Activated T-helper 2 cell treated with anti-CD3 and anti-CD28 coated beads, Interferon-gamma antibody, Interleukin-2, Interleukin-4, amounts not matched to agents 10 μg/mL and 5 μg/mL and 100 μg/mL, durations not matched to agents 14 hours and 24 hours and 36 hours (primary cell): ENCODE measurements around the gene NAT16. TPM values are rescaled to one million over a fixed set of nuclear protein-coding genes. Genes with fewer than 3 reads are reported as not detected.
A peak's percentile ranks its signal among the peaks of the same experiment; 100 is the strongest.

ENCODE experiments used
- DNase-seq: peaks from one replicate; pipeline ENCODE4 v3.0.0; 2021; ENCODE audit warnings: low spot score
- H3K27ac Mint-ChIP-seq: one replicate; pipeline ENCODE4 v1.8.0; 2021; ENCODE audit warnings: mixed read lengths
- H3K27me3 Mint-ChIP-seq: one replicate; pipeline ENCODE4 v1.8.0; 2021; ENCODE audit warnings: low read depth, mixed read lengths
- H3K36me3 Mint-ChIP-seq: one replicate; pipeline ENCODE4 v1.8.0; 2021; ENCODE audit warnings: low read depth, mixed read lengths
- H3K4me1 Mint-ChIP-seq: one replicate; pipeline ENCODE4 v1.8.0; 2021; ENCODE audit warnings: low read depth, mixed read lengths
- H3K4me3 Mint-ChIP-seq: one replicate; pipeline ENCODE4 v1.8.0; 2021; ENCODE audit warnings: low read depth, mild to moderate bottlenecking, moderate library complexity, mixed read lengths
- H3K9me3 Mint-ChIP-seq: one replicate; pipeline ENCODE4 v1.8.0; 2021; ENCODE audit warnings: mixed read lengths
- intact Hi-C: fragments of 100-400 bp; cut with micrococcal nuclease; formaldehyde crosslinking; loops from one replicate; pipeline ENCODE4 v1.15.1; 2023
- total RNA-seq: library from RNA; stranded (reverse); gene quantifications from 2 replicates; pipeline ENCODE4 v1.2.3, GENCODE V29; 2022

Gene NAT16
- total RNA-seq, 1 donor from 2014 or later, result not detected

- Mint-ChIP-seq H3K4me3 (no peak overlapping the region), H3K4me1 (peaks cover 4% of the 10 kb centered on the region), H3K27me3 (peaks cover 30% of the 10 kb centered on the region), H3K9me3 (no peaks in the 10 kb centered on the region), H3K36me3 (no peaks in the 10 kb centered on the region), H3K27ac (no peak overlapping the region)
- intact Hi-C loops, result no loop called here
- DNase-seq, result no peak
Observed at GRCh38 chr7:101198476-101198875, 18.4 kb upstream of the NAT16 start.

- no peak for DNase-seq
- H3K9me3 Mint-ChIP-seq, result no peaks in the 10 kb centered on the region
- peaks cover 28% of the 10 kb centered on the region for H3K27me3 Mint-ChIP-seq
- no peaks in the 10 kb centered on the region for H3K36me3 Mint-ChIP-seq
- H3K4me3 Mint-ChIP-seq, result no peak overlapping the region
- H3K4me1 Mint-ChIP-seq, result peaks cover 4% of the 10 kb centered on the region
- H3K27ac Mint-ChIP-seq, result no peak overlapping the region
- intact Hi-C loops, result no loop called here
Observed at GRCh38 chr7:101197991-101198390, 17.9 kb upstream of the NAT16 start.

GRCh38 chr7:101195884-101196283, 15.8 kb upstream of the NAT16 start:
- Mint-ChIP-seq H3K9me3 (no peaks in the 10 kb centered on the region), H3K4me3 (no peak overlapping the region), H3K27me3 (peaks cover 16% of the 10 kb centered on the region), H3K4me1 (peaks cover 5% of the 10 kb centered on the region), H3K36me3 (no peaks in the 10 kb centered on the region), H3K27ac (no peak overlapping the region)
- intact Hi-C loops, result no loop called here
- no peak for DNase-seq

- H3K36me3 Mint-ChIP-seq, result no peaks in the 10 kb centered on the region
- H3K27me3 Mint-ChIP-seq, result peaks cover 8% of the 10 kb centered on the region
- DNase-seq, result no peak
- H3K4me3 Mint-ChIP-seq, result no peak overlapping the region
- H3K27ac Mint-ChIP-seq, result no peak overlapping the region
- H3K9me3 Mint-ChIP-seq, result no peaks in the 10 kb centered on the region
- intact Hi-C loops, result no loop called here
- H3K4me1 Mint-ChIP-seq, result peaks cover 2% of the 10 kb centered on the region
Observed at GRCh38 chr7:101189109-101189508, 9.0 kb upstream of the NAT16 start.

- H3K4me1 Mint-ChIP-seq, result peaks cover 5% of the 10 kb centered on the region
- no peaks in the 10 kb centered on the region for H3K9me3 Mint-ChIP-seq
- intact Hi-C loops, result no loop called here
- no peak overlapping the region for H3K4me3 Mint-ChIP-seq
- H3K27me3 Mint-ChIP-seq, result peaks cover 14% of the 10 kb centered on the region
- no peaks in the 10 kb centered on the region for H3K36me3 Mint-ChIP-seq
- DNase-seq, result no peak
- H3K27ac Mint-ChIP-seq, result no peak overlapping the region
Observed at GRCh38 chr7:101186844-101187428, 6.8 kb upstream of the NAT16 start.

GRCh38 chr7:101186194-101186593, 6.1 kb upstream of the NAT16 start:
- no peak overlapping the region for H3K27ac Mint-ChIP-seq
- H3K4me1 Mint-ChIP-seq, result peaks cover 5% of the 10 kb centered on the region
- intact Hi-C loops, result no loop called here
- H3K36me3 Mint-ChIP-seq, result no peaks in the 10 kb centered on the region
- no peak for DNase-seq
- H3K27me3 Mint-ChIP-seq, result peaks cover 16% of the 10 kb centered on the region
- H3K4me3 Mint-ChIP-seq, result no peak overlapping the region
- no peaks in the 10 kb centered on the region for H3K9me3 Mint-ChIP-seq

- intact Hi-C loops, result no loop called here
Observed at GRCh38 chr7:101185258-101185839, 5.3 kb upstream of the NAT16 start.

GRCh38 chr7:101179713-101180112, 380 bp downstream of the NAT16 start:
- intact Hi-C loops, result loop anchor here (2.0 kb wide), 1 partner anchor 15 kb away; the partner anchor contains the start of gene VGF
- DNase-seq, result no peak

More at GRCh38 chr7:101185258-101185839, 5.3 kb upstream of the NAT16 start:
- Mint-ChIP-seq H3K9me3 (no peaks in the 10 kb centered on the region), H3K4me1 (peaks cover 5% of the 10 kb centered on the region), H3K4me3 (no peak overlapping the region), H3K36me3 (no peaks in the 10 kb centered on the region), H3K27me3 (peaks cover 25% of the 10 kb centered on the region), H3K27ac (no peak overlapping the region)
- no peak for DNase-seq

GRCh38 chr7:101179117-101179516, 976 bp downstream of the NAT16 start:
- no peak for DNase-seq
- Mint-ChIP-seq H3K4me3 (no peak overlapping the region), H3K27me3 (peaks cover 69% of the 10 kb centered on the region), H3K36me3 (no peaks in the 10 kb centered on the region), H3K4me1 (peaks cover 6% of the 10 kb centered on the region), H3K9me3 (no peaks in the 10 kb centered on the region), H3K27ac (no peak overlapping the region)
- intact Hi-C loops, result loop anchor here (2.0 kb wide), 1 partner anchor 14 kb away; the partner anchor contains the start of gene VGF

More at GRCh38 chr7:101179713-101180112, 380 bp downstream of the NAT16 start:
- Mint-ChIP-seq H3K36me3 (no peaks in the 10 kb centered on the region), H3K4me1 (peaks cover 5% of the 10 kb centered on the region), H3K27ac (no peak overlapping the region), H3K27me3 (peaks cover 67% of the 10 kb centered on the region), H3K9me3 (no peaks in the 10 kb centered on the region), H3K4me3 (no peak overlapping the region)

GRCh38 chr7:101177644-101178043, 2.4 kb downstream of the NAT16 start:
- intact Hi-C loops, result loop anchor here (2.0 kb wide), 1 partner anchor 13 kb away; the partner anchor contains the start of gene VGF
- Mint-ChIP-seq H3K36me3 (no peaks in the 10 kb centered on the region), H3K27me3 (peaks cover 77% of the 10 kb centered on the region), H3K27ac (no peak overlapping the region), H3K4me3 (no peak overlapping the region), H3K9me3 (no peaks in the 10 kb centered on the region), H3K4me1 (peaks cover 8% of the 10 kb centered on the region)
- DNase-seq, result no peak

- H3K36me3 Mint-ChIP-seq, result no peaks in the 10 kb centered on the region
- H3K27me3 Mint-ChIP-seq, result peaks cover 76% of the 10 kb centered on the region
- DNase-seq, result no peak
- H3K9me3 Mint-ChIP-seq, result no peaks in the 10 kb centered on the region
- intact Hi-C loops, result no loop called here
- H3K27ac Mint-ChIP-seq, result no peak overlapping the region
- H3K4me1 Mint-ChIP-seq, result peaks cover 18% of the 10 kb centered on the region
- no peak overlapping the region for H3K4me3 Mint-ChIP-seq
Observed at GRCh38 chr7:101175664-101176063, 4.4 kb downstream of the NAT16 start.

- Mint-ChIP-seq H3K27ac (no peak overlapping the region), H3K27me3 (peaks cover 80% of the 10 kb centered on the region), H3K4me3 (peak overlapping the region; percentile 40), H3K9me3 (no peaks in the 10 kb centered on the region), H3K36me3 (no peaks in the 10 kb centered on the region), H3K4me1 (peaks cover 28% of the 10 kb centered on the region)
- DNase-seq, result no peak
- intact Hi-C loops, result loop anchor here (1.0 kb wide), 1 partner anchor 9 kb away; the partner anchor contains the start of gene VGF
Observed at GRCh38 chr7:101174322-101174854, 5.7 kb downstream of the NAT16 start.

GRCh38 chr7:101173752-101174244, 6.3 kb downstream of the NAT16 start:
- peak; percentile 73 for DNase-seq
- peak overlapping the region; percentile 40 for H3K4me3 Mint-ChIP-seq
- intact Hi-C loops, result loop anchor here (1.0 kb wide), 1 partner anchor 8 kb away; the partner anchor contains the start of gene VGF
- H3K36me3 Mint-ChIP-seq, result no peaks in the 10 kb centered on the region
- no peaks in the 10 kb centered on the region for H3K9me3 Mint-ChIP-seq
- H3K27ac Mint-ChIP-seq, result no peak overlapping the region
- peaks cover 34% of the 10 kb centered on the region for H3K4me1 Mint-ChIP-seq
- H3K27me3 Mint-ChIP-seq, result peaks cover 80% of the 10 kb centered on the region
